ENCODE measurements around the gene SHISAL2A. TPM values are rescaled to one million over a fixed set of nuclear protein-coding genes. Genes with fewer than 3 reads are reported as not detected.

The SHISAL2A gene
- total RNA-seq, result not detected

- no peak within 1 kb of the TSS for H3K4me3 ChIP-seq (ENCODE audit: low read depth, poor library complexity, severe bottlenecking)
- no peak for DNase-seq (ENCODE audit: low spot score in 2 of 2)
- TF ChIP-seq CTCF (IDR thresholded peaks at IDR 0.05), result no peak
- intact Hi-C loops (cut with DNase I; ENCODE audit: low total_unique reads), result no loop called here
- 24 to 45% methylated on average over 14 to 33 of the region's 53 CpGs for WGBS, 2 donors
Measured at GRCh38 chr1:52632732-52633290, at the start of gene SHISAL2A. Gene SHISAL2A, plus strand, starts transcription at chr1:52633168. Its CDS starts 326 bp downstream, at chr1:52633494.

- 63 to 69% methylated on average over 1 of the region's 1 CpG for WGBS, 2 donors
- TF ChIP-seq CTCF (IDR thresholded peaks at IDR 0.05) (no peak), POLR2A (IDR thresholded peaks at IDR 0.05) (no peak)
- no peak for DNase-seq (ENCODE audit: low spot score in 2 of 2)
- no peak overlapping the region for H3K4me3 ChIP-seq (ENCODE audit: low read depth, poor library complexity, severe bottlenecking)
- intact Hi-C loops (cut with DNase I; ENCODE audit: low total_unique reads), result no loop called here
Measured at GRCh38 chr1:52585474-52585873, 47.5 kb upstream of the SHISAL2A start.

- intact Hi-C loops (cut with DNase I; ENCODE audit: low total_unique reads), result no loop called here
- TF ChIP-seq POLR2A (IDR thresholded peaks at IDR 0.05) (no peak), CTCF (IDR thresholded peaks at IDR 0.05) (no peak)
- no peak for DNase-seq (ENCODE audit: low spot score in 2 of 2)
- H3K4me3 ChIP-seq (ENCODE audit: low read depth, poor library complexity, severe bottlenecking), result no peak overlapping the region
Measured at GRCh38 chr1:52588027-52588426, 44.9 kb upstream of the SHISAL2A start.

GRCh38 chr1:52588535-52588934, 44.4 kb upstream of the SHISAL2A start:
- no peak for DNase-seq (ENCODE audit: low spot score in 2 of 2)
- H3K4me3 ChIP-seq (ENCODE audit: low read depth, poor library complexity, severe bottlenecking), result no peak overlapping the region
- 48 to 61% methylated on average over 1 of the region's 1 CpG for WGBS, 2 donors
- intact Hi-C loops (cut with DNase I; ENCODE audit: low total_unique reads), result no loop called here
- TF ChIP-seq POLR2A (IDR thresholded peaks at IDR 0.05), result no peak
- no peak for TF ChIP-seq CTCF (IDR thresholded peaks at IDR 0.05)

GRCh38 chr1:52590266-52590665, 42.7 kb upstream of the SHISAL2A start:
- TF ChIP-seq POLR2A (IDR thresholded peaks at IDR 0.05), result no peak
- no peak for TF ChIP-seq CTCF (IDR thresholded peaks at IDR 0.05)
- DNase-seq (ENCODE audit: low spot score in 2 of 2), result no peak
- 56 to 60% methylated on average over 6 of the region's 6 CpGs for WGBS, 2 donors
- H3K4me3 ChIP-seq (ENCODE audit: low read depth, poor library complexity, severe bottlenecking), result no peak overlapping the region
- intact Hi-C loops (cut with DNase I; ENCODE audit: low total_unique reads), result no loop called here

GRCh38 chr1:52592637-52593323, 40.2 kb upstream of the SHISAL2A start:
- WGBS, 2 donors, result 90 to 92% methylated on average over 5 of the region's 5 CpGs

More at GRCh38 chr1:52592637-52593323, 40.2 kb upstream of the SHISAL2A start:
- no peak for TF ChIP-seq CTCF (IDR thresholded peaks at IDR 0.05)
- no peak for TF ChIP-seq POLR2A (IDR thresholded peaks at IDR 0.05)
- H3K4me3 ChIP-seq (ENCODE audit: low read depth, poor library complexity, severe bottlenecking), result no peak overlapping the region
- DNase-seq (ENCODE audit: low spot score in 2 of 2), result no peak
- intact Hi-C loops (cut with DNase I; ENCODE audit: low total_unique reads), result no loop called here

Measured in lower leg skin (tissue), 4 donors.